Lower lobe of right lung (tissue), 2 donors: ENCODE results near the gene PPP2R2C. TPM values are rescaled to one million over a fixed set of nuclear protein-coding genes. Genes with fewer than 3 reads are reported as not detected.

ENCODE experiments used
- ATAC-seq, 2 donors: fragments of 200-7000 bp; cut with Tn5 transposase; one replicate each; pipeline ENCODE4 v1.9.1; 2020 to 2022; ENCODE audit warnings: mild to moderate bottlenecking in 2 of 2, moderate library complexity in 2 of 2
- DNase-seq: peaks from one replicate; pipeline ENCODE4 v3.0.0-alpha.2; 2020
- H3K27ac ChIP-seq: fragments of 200-600 bp; one replicate; pipeline ENCODE4 v1.8.0; 2022
- H3K27me3 ChIP-seq: fragments of 200-600 bp; one replicate; pipeline ENCODE4 v1.8.0; 2022; ENCODE audit warnings: low read depth
- H3K36me3 ChIP-seq: fragments of 200-600 bp; one replicate; pipeline ENCODE4 v1.8.0; 2022; ENCODE audit warnings: mild to moderate bottlenecking
- H3K4me1 ChIP-seq: fragments of 200-600 bp; one replicate; pipeline ENCODE4 v1.8.0; 2022
- H3K4me3 ChIP-seq: fragments of 200-600 bp; one replicate; pipeline ENCODE4 v1.8.0; 2022; ENCODE audit warnings: mild to moderate bottlenecking
- H3K9me3 ChIP-seq: fragments of 200-600 bp; one replicate; pipeline ENCODE4 v1.8.0; 2022
- intact Hi-C: fragments of 100-400 bp; cut with DNase I; formaldehyde crosslinking; loops from one replicate; pipeline ENCODE4 v1.11.0; 2022
- total RNA-seq: library from RNA; stranded (reverse); fragmentation: NEBNext Ultra II Directional; extraction: Animal tissue kit (Norgen Biotek cat#: 25700); gene quantifications from one replicate; pipeline ENCODE4 v1.2.1, GENCODE V29; 2021
- TF ChIP-seq, protein P1 (sequence below): fragments of 200-600 bp; IDR thresholded peaks from one replicate; pipeline ENCODE4 v1.8.0; 2022; ENCODE audit warnings: antibody characterized with exemption, mild to moderate bottlenecking
- donor health status: DM: no; HTN: yes; CAD: no; lungs with severe emphysema.

The PPP2R2C gene
- total RNA-seq, 1 donor from 2014 or later: not detected

DNA sequence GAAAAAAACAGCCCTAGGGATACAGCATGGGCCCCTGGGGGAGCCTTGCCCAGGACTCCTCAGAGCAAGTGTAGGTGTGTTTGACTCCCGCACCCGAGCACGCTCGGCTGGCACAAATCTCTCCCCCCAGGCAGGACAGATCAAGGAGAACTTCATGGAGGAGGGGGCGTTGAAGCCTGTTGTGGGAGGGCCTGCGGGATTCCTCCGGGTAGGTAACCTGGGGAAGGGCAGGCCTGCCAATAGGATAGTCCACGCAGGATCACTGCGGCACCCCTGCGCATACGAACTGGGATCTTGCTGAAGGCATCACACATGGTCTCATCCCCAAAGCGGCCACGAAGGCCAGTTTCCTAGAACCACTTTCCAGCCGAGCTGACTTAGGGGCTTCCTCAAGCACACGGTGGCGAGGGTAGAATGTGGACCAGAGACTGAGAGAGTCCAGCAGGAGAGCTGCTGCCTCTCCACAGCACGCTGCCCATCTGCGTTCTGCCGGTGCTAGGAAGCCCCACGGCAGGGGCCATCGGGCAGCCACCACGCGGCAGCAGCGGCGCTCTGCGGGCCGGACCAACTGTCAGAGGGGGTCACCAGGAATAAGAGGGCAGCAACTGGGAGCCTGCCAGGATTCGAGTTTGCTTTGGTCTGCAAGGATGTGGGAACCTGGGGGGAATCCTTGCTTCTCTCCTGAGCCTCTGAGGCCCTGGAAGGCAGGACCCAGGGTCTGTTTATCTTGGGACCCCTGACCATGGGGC, 145.9 kb downstream of the PPP2R2C start:
- no peak overlapping the region for H3K4me3 ChIP-seq
- H3K36me3 ChIP-seq: no peaks in the 10 kb centered on the region
- ATAC-seq (no peak), DNase-seq (no peak)
- no peaks in the 10 kb centered on the region for H3K9me3 ChIP-seq
- peaks cover 25% of the 10 kb centered on the region for H3K4me1 ChIP-seq
- TF ChIP-seq, protein P1, sequence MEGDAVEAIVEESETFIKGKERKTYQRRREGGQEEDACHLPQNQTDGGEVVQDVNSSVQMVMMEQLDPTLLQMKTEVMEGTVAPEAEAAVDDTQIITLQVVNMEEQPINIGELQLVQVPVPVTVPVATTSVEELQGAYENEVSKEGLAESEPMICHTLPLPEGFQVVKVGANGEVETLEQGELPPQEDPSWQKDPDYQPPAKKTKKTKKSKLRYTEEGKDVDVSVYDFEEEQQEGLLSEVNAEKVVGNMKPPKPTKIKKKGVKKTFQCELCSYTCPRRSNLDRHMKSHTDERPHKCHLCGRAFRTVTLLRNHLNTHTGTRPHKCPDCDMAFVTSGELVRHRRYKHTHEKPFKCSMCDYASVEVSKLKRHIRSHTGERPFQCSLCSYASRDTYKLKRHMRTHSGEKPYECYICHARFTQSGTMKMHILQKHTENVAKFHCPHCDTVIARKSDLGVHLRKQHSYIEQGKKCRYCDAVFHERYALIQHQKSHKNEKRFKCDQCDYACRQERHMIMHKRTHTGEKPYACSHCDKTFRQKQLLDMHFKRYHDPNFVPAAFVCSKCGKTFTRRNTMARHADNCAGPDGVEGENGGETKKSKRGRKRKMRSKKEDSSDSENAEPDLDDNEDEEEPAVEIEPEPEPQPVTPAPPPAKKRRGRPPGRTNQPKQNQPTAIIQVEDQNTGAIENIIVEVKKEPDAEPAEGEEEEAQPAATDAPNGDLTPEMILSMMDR: no peak
- peak overlapping the region; percentile 79 for H3K27ac ChIP-seq
- intact Hi-C loops: loop anchor here (5.0 kb wide), 1 partner anchor 64 kb away; no protein-coding TSS in a partner anchor
- H3K27me3 ChIP-seq: peaks cover 3% of the 10 kb centered on the region

DNA sequence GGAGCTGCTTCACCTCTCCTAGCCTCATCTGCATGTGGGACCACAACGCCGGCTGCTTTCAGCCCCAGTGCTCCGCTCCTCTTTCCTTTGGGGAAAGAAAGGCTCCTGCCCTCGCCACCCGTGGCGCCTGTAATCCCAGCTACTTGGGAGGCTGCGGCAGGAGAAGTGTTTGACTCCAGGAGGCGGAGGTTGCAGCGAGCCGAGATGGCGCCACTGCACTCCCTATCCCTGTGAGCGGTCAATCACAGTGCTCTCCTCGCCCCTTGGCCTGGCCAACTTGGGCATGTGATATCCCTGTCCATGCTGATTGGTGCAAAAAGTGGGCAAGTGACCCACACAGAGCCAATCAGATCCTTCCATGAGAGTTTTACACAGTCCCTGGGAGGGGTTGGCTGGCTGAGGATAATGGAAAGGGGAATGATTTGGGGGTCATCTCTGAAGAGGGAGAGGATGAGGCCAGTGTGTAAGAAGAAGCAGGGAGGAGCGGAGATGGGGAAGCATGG, 146.6 kb downstream of the PPP2R2C start:
- Histone ChIP-seq H3K4me1 (peaks cover 25% of the 10 kb centered on the region), H3K27me3 (peaks cover 3% of the 10 kb centered on the region), H3K27ac (peak overlapping the region; percentile 79), H3K4me3 (no peak overlapping the region), H3K9me3 (no peaks in the 10 kb centered on the region), H3K36me3 (no peaks in the 10 kb centered on the region)
- DNase-seq (no peak), ATAC-seq (no peak)
- TF ChIP-seq, protein P1: no peak
- intact Hi-C loops: loop anchor here (5.0 kb wide), 1 partner anchor 64 kb away; no protein-coding TSS in a partner anchor

DNA sequence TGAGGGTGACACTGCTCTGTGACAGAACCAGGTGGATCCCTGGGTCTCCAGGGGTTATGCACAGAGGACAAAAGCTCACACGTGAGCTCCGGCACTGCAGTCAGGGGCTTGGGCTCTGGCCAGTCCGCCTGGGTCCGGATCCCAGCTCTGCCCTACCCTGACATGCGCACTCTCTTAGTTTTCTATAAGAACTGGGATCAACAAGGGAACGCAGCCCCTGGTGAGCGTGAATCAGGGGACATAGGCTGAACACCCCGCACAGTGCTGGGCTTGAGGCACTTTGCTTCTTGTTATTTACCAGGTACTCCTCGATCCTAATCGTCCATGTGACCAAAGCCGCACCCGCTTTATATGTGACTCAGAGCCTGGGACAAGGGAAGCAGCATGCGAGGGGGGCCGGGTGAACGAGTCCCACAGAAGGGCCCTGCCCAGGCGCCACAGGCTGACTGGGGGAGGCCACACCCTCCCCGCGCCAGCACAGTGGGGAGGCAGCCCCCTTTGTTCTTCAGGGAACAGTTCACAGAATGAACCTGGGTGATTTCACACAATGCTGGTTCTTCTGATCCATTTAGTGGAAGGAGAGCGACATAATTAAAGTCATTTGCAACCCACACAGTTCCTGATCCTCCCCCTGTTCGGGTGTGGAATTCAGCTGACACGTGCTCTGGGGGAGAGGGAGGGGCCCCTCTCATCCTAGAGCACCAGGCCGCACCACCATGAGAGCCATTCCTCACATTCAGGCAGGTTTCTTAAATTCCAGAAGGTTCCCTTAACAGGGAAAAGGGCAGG, 147.2 kb downstream of the PPP2R2C start:
- Histone ChIP-seq H3K4me1 (peaks cover 25% of the 10 kb centered on the region), H3K27me3 (peaks cover 3% of the 10 kb centered on the region), H3K36me3 (no peaks in the 10 kb centered on the region), H3K9me3 (peaks cover 2% of the 10 kb centered on the region), H3K4me3 (peak overlapping the region; percentile 23), H3K27ac (peak overlapping the region; percentile 79)
- peak; percentile 83 to 89 for ATAC-seq
- intact Hi-C loops: loop anchor here (5.0 kb wide), 1 partner anchor 63 kb away; no protein-coding TSS in a partner anchor
- DNase-seq: peak; percentile 77
- TF ChIP-seq, protein P1: no peak

DNA sequence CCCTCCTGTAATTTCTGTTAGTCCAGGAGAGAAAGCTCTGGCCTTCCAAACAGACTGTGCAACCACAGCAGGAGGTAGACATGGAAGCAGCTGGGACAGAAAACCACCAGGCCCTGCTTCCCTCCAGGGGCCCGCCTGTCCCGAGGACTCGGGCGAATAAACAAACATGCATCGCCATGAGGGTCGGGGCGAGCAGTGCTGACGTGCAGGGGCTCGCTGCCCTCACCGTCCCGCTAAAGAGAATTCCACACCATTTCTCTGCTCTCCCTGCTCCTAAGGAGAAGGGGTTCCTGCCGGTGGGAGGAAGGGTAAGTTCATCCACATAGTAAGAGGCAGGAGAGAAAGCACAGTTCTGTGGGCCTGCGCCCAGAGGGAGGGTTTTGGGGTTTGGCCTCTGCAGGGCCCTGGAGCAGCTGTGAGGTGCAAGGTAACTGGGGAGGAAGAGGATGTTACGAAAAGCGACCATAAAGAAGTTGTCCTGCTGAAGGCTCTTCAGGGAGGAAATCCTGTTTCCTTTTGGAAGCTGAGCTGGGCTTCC, 147.9 kb downstream of the PPP2R2C start:
- no peak overlapping the region for H3K4me3 ChIP-seq
- intact Hi-C loops: no loop called here
- ATAC-seq (no peak), DNase-seq (no peak)
- peak overlapping the region; percentile 79 for H3K27ac ChIP-seq
- H3K27me3 ChIP-seq: peaks cover 3% of the 10 kb centered on the region
- TF ChIP-seq, protein P1: no peak
- peaks cover 25% of the 10 kb centered on the region for H3K4me1 ChIP-seq
- H3K36me3 ChIP-seq: no peaks in the 10 kb centered on the region
- peaks cover 7% of the 10 kb centered on the region for H3K9me3 ChIP-seq

DNA sequence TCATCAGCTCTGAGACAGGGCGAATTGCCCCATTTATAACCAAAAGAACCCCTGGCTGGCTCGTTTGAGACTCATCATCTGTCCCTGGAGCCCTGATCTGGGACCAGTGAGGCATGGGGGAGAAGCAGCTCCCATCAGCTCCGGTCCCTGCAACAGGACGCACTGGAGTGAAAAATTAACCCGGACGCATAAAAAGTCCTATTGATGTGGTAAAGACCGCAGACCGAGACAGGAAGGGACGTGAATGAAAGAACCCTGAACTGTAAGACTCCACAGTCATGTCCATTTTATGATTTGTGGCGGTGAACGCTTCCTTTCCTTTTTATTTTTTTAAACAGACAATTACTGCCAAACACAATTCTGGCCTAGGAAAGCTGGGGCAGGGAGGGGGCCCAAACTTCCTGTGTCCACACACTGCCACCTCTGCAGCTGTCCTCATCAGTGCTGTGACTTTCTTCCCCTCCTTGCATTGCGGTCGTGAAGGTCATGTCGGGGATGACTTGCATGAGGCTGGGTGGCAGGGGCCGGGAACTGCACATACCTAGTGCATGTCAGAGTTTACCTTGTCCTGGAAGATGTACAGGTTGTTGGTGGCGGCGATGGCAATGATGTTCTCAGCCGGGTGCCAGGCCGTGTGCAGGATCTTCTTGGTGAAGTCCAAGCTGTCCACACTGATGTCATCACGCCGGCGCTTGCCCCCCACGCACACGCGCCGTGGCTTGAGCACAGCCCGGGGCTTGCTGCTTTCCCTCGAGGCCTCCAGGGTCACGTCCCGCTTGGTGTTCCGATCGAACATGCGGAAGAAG, 149.4 kb downstream of the PPP2R2C start:
- H3K4me1 ChIP-seq: peaks cover 25% of the 10 kb centered on the region
- no peak for ATAC-seq
- H3K27me3 ChIP-seq: peaks cover 3% of the 10 kb centered on the region
- no peak overlapping the region for H3K4me3 ChIP-seq
- intact Hi-C loops: no loop called here
- TF ChIP-seq, protein P1: no peak
- no peak for DNase-seq
- H3K27ac ChIP-seq: no peak overlapping the region
- H3K36me3 ChIP-seq: no peaks in the 10 kb centered on the region
- H3K9me3 ChIP-seq: peaks cover 7% of the 10 kb centered on the region
